GM12878 (cell line): ENCODE data around the gene RALGAPA2. TPM values are rescaled to one million over a fixed set of nuclear protein-coding genes. Genes with fewer than 3 reads are reported as not detected.

Experiments used
- ATAC-seq: fragments of 200-7000 bp; cut with Tn5 transposase; 3 replicates; pipeline ENCODE4 v1.9.1; 2020; ENCODE audit warnings: mild to moderate bottlenecking, moderate library complexity
- BruUV-seq: library from RNA; stranded (reverse); fragments of 400-500 nt; replicated peaks from 2 replicates; lab custom pipeline; 2021; lab: Mats Ljungman, UMichigan
- CTCF ChIA-PET: fragments of 300-600 bp; sonication (Branson Sonifier 250); formaldehyde crosslinking; extraction: SDS; loops from one replicate; lab custom pipeline; 2021; ENCODE audit warnings: inconsistent platforms; lab: Yijun Ruan, JAX
- POLR2A ChIA-PET: fragments of 350-600 bp; formaldehyde crosslinking; extraction: SDS; loops from one replicate; lab custom pipeline; 2021; ENCODE audit warnings: inconsistent platforms; lab: Charles Lee
- RAD21 ChIA-PET: fragments of 300-600 bp; sonication (Branson Sonifier 250); formaldehyde crosslinking; loops from one replicate; lab custom pipeline; 2023; ENCODE audit warnings: antibody characterized with exemption; ENCODE audit not compliant: unreplicated experiment; lab: Charles Lee
- SMC1A ChIA-PET: fragments of 300-600 bp; sonication (Branson Sonifier 250); formaldehyde crosslinking; loops from one replicate; lab custom pipeline; 2023; ENCODE audit not compliant: unreplicated experiment, uncharacterized antibody; lab: Charles Lee
- DNase-seq: peaks from one replicate; pipeline ENCODE4 v3.0.0-alpha.2; 2011; ENCODE audit warnings: low read depth, low spot score
- FAIRE-seq: peaks from 3 replicates; lab custom pipeline; 2011; peaks lifted over from hg19 to GRCh38; lab: Jason Lieb, UNC
- H2AFZ ChIP-seq: 2 replicates; pipeline ENCODE4 v1.6.0; 2011; ENCODE audit warnings: low read depth, low read length, control low read depth; ENCODE audit not compliant: control insufficient read depth
- H3K27ac ChIP-seq: 2 replicates; pipeline ENCODE4 v1.5.1; 2011; ENCODE audit warnings: control low read depth; ENCODE audit not compliant: control insufficient read depth, insufficient read depth
- H3K27me3 ChIP-seq, 2 experiments: replicated peaks in 1 of 2; 2 replicates each; pipeline versions ENCODE4 v1.6.0 to v1.6.1; 2011; ENCODE audit warnings: low read length in 1 of 2; ENCODE audit not compliant: control insufficient read depth in 2 of 2, insufficient read depth in 2 of 2
- H3K36me3 ChIP-seq, 2 experiments: 2 replicates each; pipeline ENCODE4 v1.5.1; 2011; ENCODE audit warnings: low read length in 1 of 2; ENCODE audit not compliant: control insufficient read depth in 2 of 2, insufficient read depth in 2 of 2
- H3K4me1 ChIP-seq: 2 replicates; pipeline ENCODE4 v1.6.1; 2011; ENCODE audit warnings: mild to moderate bottlenecking, low read length, moderate library complexity, mixed read lengths; ENCODE audit not compliant: control insufficient read depth, insufficient read depth
- H3K4me2 ChIP-seq: 2 replicates; pipeline ENCODE4 v1.6.0; 2011; ENCODE audit warnings: control low read depth; ENCODE audit not compliant: control insufficient read depth, insufficient read depth
- H3K4me3 ChIP-seq: fragments of 200-600 bp; sonication (generic); 2 replicates; pipeline ENCODE4 v1.5.1; 2016
- H3K79me2 ChIP-seq: 2 replicates; pipeline ENCODE4 v1.6.0; 2011; ENCODE audit warnings: low read length; ENCODE audit not compliant: control insufficient read depth, insufficient read depth
- H3K9ac ChIP-seq: 2 replicates; pipeline ENCODE4 v1.8.0; 2011; ENCODE audit warnings: low read length, control low read depth, mixed read lengths; ENCODE audit not compliant: control insufficient read depth, insufficient read depth
- H3K9me3 ChIP-seq: replicated peaks from 3 replicates; pipeline ENCODE4 v1.5.1; 2011; ENCODE audit warnings: mild to moderate bottlenecking, low read length; ENCODE audit not compliant: control insufficient read depth, insufficient read depth
- H4K20me1 ChIP-seq: 2 replicates; pipeline ENCODE4 v1.6.0; 2011; ENCODE audit not compliant: control insufficient read depth, insufficient read depth
- CHD4 ChIP-seq: fragments of 200-600 bp; sonication (generic); IDR thresholded peaks from 2 replicates; pipeline ENCODE4 v1.6.1; 2016; ENCODE audit warnings: mild to moderate bottlenecking
- DPF2 ChIP-seq: fragments of 450-650 bp; IDR thresholded peaks from 2 replicates; pipeline ENCODE4 v1.6.1; 2017; ENCODE audit warnings: mild to moderate bottlenecking
- EED ChIP-seq: sonication (generic); IDR thresholded peaks from 2 replicates; pipeline ENCODE4 v1.6.1; 2016; ENCODE audit warnings: antibody characterized with exemption, low read depth
- GATAD2B ChIP-seq: fragments of 450-650 bp; conservative IDR thresholded peaks from 2 replicates; pipeline ENCODE4 v1.6.1; 2017; ENCODE audit warnings: low read depth, mild to moderate bottlenecking, moderate library complexity
- MYB ChIP-seq: fragments of 150-350 bp; IDR thresholded peaks from 2 replicates; pipeline ENCODE4 v1.6.1; 2014; ENCODE audit warnings: mild to moderate bottlenecking, low read depth, low read length, borderline replicate concordance
- TCF12 ChIP-seq: IDR thresholded peaks from 2 replicates; pipeline ENCODE4 v1.6.1; 2011; ENCODE audit warnings: low read depth, mild to moderate bottlenecking, low read length
- ZNF384 ChIP-seq: IDR thresholded peaks from 2 replicates; pipeline ENCODE4 v1.6.1; 2012; ENCODE audit warnings: low read depth, mild to moderate bottlenecking, low read length, improper control_type of control experiment, borderline replicate concordance
- ZZZ3 ChIP-seq: IDR thresholded peaks from 2 replicates; pipeline ENCODE4 v1.6.1; 2011; ENCODE audit warnings: low read depth; ENCODE audit not compliant: control insufficient read depth, insufficient read length
- WGBS: methylation state at CpG from one replicate; pipeline ENCODE4 v1.1.6; 2016; ENCODE audit warnings: low lambda C conversion rate; ENCODE audit not compliant: insufficient replicate concordance, insufficient coverage; ENCODE audit errors: missing lambda C conversion rate; 5-methylcytosine and 5-hydroxymethylcytosine counted together
- in situ Hi-C: fragments of 300-500 bp; cut with MboI; formaldehyde crosslinking; loops from 9 replicates; pipeline ENCODE4 v1.14.3; 2018; ENCODE audit warnings: mixed read lengths
- intact Hi-C: fragments of 100-400 bp; cut with micrococcal nuclease; formaldehyde crosslinking; loops from one replicate; pipeline ENCODE4 v1.14.2; 2022; ENCODE audit not compliant: unreplicated experiment
- polyA plus RNA-seq, 11 experiments: library from polyadenylated mRNA; depleted of rRNA in 4 of 11; unstranded in 6 of 11; stranded (reverse) in 5 of 11; fragments of >200 nt; fragmentation: Nextera tagmentation in 4 of 11; fragmentation: Illumina TruSeq in 1 of 11; extraction: Ambion mirVana in 4 of 11; extraction: Trizol in 1 of 11; gene quantifications; 1 replicate in 1 of 11; 2 replicates in 10 of 11; pipeline versions ENCODE4 v1.2.1 to v1.2.3, GENCODE V29; 2011 to 2016; ENCODE audit warnings: inconsistent platforms in 2 of 11, missing spikeins in 2 of 11, low read depth in 1 of 11
- total RNA-seq, 4 experiments: library from RNA; depleted of rRNA in 3 of 4; stranded (reverse); fragments of >200 nt in 3 of 4; fragmentation: Illumina TruSeq in 1 of 4; extraction: Trizol in 1 of 4; gene quantifications; 2 replicates each; pipeline versions ENCODE4 v1.2.1 to v1.2.3, GENCODE V29; 2013 to 2021
- TF ChIP-seq, protein P1 (sequence below): fragments of 450-650 bp; IDR thresholded peaks from 2 replicates; pipeline ENCODE4 v1.6.1; 2017; ENCODE audit warnings: low read depth, mild to moderate bottlenecking, moderate library complexity
- TF ChIP-seq, protein P2 (sequence below): fragments of 450-650 bp; IDR thresholded peaks from 2 replicates; pipeline ENCODE4 v1.6.1; 2017; ENCODE audit warnings: mild to moderate bottlenecking, moderate library complexity

Gene RALGAPA2
- total and polyA plus RNA-seq, 10 of the 15 experiments (the other 5 are each of a cell fraction or from before 2014, with no cell fraction given), result 2.9 to 29.4 (median 19.6) TPM

DNA sequence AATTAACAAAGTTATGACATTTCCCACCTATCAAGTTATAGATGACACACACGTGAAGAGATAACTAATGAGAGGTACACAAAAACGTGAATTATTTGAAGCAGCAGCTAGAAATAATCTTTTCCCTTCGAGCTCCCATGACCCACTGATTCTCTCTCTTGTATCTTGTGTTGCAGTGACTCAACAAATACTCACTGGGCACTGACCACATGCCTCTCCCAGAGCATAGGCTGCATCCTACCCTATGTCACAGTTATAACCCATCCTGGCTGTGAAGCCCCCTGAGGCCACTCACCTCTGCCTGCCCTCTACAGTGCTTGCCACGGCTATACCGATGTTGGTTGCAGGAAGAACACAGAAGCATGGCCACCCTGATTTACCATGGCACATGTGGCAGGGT is 252.7 kb downstream of the RALGAPA2 start:
- Histone ChIP-seq H3K4me2 (no peak overlapping the region), H3K79me2 (no peaks in the 10 kb centered on the region), H3K9ac (no peak overlapping the region), H4K20me1 (no peaks in the 10 kb centered on the region), H3K9me3 (no peaks in the 10 kb centered on the region), H3K27me3 (no peaks in the 10 kb centered on the region), H3K27ac (no peak overlapping the region), H2AFZ (no peak overlapping the region), H3K4me3 (no peak overlapping the region), H3K36me3 (peaks cover 3 to 7% of the 10 kb centered on the region in 2 experiments; a peak in 2 of 4 replicates), H3K4me1 (peaks cover 24% of the 10 kb centered on the region)
- ChIA-PET POLR2A (no interaction called here), CTCF (interaction anchor here (1.5 kb wide), 1 partner anchor 10 kb away, joined by 7 read pairs; no protein-coding TSS in a partner anchor), RAD21 (interaction anchor here (1.6 kb wide), 1 partner anchor 8 kb away, joined by 4 read pairs; no protein-coding TSS in a partner anchor), SMC1A (interaction anchor here (0.8 to 8.8 kb wide), 3 partner anchors 9 to 134 kb away, joined by 4 to 163 read pairs (median 5); no protein-coding TSS in a partner anchor)
- in situ Hi-C loops (no loop called here), intact Hi-C loops (loop anchor here (10.0 kb wide), 1 partner anchor 635 kb away; no protein-coding TSS in a partner anchor)
- ATAC-seq (no peak), DNase-seq (no peak), FAIRE-seq (no peak)
- TF ChIP-seq MYB, result no peak
- no peak for TF ChIP-seq EED
- TF ChIP-seq ZZZ3, result no peak
- TF ChIP-seq TCF12, result no peak
- 97% methylated on average over 5 of the region's 5 CpGs for WGBS
- BruUV-seq, result no TSS peak

DNA sequence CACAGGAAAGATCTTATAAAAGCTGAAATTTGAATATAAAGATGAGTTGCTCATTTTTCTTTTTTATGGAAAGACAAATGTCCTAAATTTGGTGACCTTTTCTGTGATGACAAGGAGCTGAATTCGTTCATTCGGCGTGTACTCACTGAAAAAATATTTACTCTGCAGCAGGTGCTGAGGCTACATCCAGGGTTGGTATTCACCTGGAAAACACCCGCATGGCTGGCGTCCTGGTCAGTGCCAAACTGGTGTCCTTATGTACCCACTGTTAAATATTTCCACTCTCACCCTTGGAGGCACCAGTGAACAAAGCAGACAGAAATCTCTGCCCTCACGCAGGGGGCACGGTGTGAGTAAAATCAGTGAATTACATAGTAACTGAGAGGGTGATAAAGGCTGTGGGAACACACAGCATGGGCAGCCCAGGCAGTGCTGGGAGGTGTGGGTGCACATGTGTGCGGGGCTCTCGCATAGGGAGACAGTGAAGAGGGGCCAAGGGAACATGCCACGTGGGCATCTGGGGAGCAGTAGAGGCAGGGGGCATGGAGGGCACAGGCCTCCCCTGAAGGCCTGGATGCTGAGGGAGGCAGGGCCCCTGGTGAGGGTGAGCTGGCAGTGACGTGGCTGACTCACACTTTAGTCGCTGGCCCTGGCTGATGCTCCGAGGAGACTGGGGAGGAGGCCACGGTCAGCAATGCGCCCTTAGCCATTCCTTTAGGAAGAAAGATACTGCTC is 254.9 kb downstream of the RALGAPA2 start:
- Histone ChIP-seq H3K27ac (no peak overlapping the region), H3K27me3 (no peaks in the 10 kb centered on the region), H3K4me3 (no peak overlapping the region), H3K4me1 (peaks cover 14% of the 10 kb centered on the region), H3K9ac (no peak overlapping the region), H2AFZ (no peak overlapping the region), H3K79me2 (no peaks in the 10 kb centered on the region; the same call in 1 of the 2 replicates), H3K4me2 (no peak overlapping the region), H3K9me3 (no peaks in the 10 kb centered on the region), H4K20me1 (no peaks in the 10 kb centered on the region), H3K36me3 (peaks cover 3 to 7% of the 10 kb centered on the region in 2 experiments; a peak in 2 of 4 replicates)
- CTCF ChIA-PET, result interaction anchor here (2.2 kb wide), 1 partner anchor 8 kb away, joined by 8 read pairs; no protein-coding TSS in a partner anchor
- BruUV-seq, result no TSS peak
- SMC1A ChIA-PET, result interaction anchor here (1.5 to 13.7 kb wide), 3 partner anchors 6 to 61 kb away, joined by 3 to 163 read pairs (median 5); no protein-coding TSS in a partner anchor
- in situ Hi-C loops, result no loop called here
- ATAC-seq (no peak), DNase-seq (no peak), FAIRE-seq (no peak)
- POLR2A ChIA-PET, result interaction anchor here (6.4 kb wide), 1 partner anchor 7 kb away, joined by 46 read pairs; no protein-coding TSS in a partner anchor
- 97% methylated on average over 15 of the region's 15 CpGs for WGBS
- RAD21 ChIA-PET, result interaction anchor here (0.8 to 1.2 kb wide), 2 partner anchors 10 to 12 kb away, joined by 3 read pairs; no protein-coding TSS in a partner anchor
- intact Hi-C loops, result loop anchor here (10.0 kb wide), 1 partner anchor 633 kb away; no protein-coding TSS in a partner anchor
- no peak for TF ChIP-seq GATAD2B
- no peak for TF ChIP-seq ZNF384
- no peak for TF ChIP-seq DPF2
- TF ChIP-seq, protein P1, sequence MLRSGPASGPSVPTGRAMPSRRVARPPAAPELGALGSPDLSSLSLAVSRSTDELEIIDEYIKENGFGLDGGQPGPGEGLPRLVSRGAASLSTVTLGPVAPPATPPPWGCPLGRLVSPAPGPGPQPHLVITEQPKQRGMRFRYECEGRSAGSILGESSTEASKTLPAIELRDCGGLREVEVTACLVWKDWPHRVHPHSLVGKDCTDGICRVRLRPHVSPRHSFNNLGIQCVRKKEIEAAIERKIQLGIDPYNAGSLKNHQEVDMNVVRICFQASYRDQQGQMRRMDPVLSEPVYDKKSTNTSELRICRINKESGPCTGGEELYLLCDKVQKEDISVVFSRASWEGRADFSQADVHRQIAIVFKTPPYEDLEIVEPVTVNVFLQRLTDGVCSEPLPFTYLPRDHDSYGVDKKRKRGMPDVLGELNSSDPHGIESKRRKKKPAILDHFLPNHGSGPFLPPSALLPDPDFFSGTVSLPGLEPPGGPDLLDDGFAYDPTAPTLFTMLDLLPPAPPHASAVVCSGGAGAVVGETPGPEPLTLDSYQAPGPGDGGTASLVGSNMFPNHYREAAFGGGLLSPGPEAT, result no peak
- TF ChIP-seq, protein P2, sequence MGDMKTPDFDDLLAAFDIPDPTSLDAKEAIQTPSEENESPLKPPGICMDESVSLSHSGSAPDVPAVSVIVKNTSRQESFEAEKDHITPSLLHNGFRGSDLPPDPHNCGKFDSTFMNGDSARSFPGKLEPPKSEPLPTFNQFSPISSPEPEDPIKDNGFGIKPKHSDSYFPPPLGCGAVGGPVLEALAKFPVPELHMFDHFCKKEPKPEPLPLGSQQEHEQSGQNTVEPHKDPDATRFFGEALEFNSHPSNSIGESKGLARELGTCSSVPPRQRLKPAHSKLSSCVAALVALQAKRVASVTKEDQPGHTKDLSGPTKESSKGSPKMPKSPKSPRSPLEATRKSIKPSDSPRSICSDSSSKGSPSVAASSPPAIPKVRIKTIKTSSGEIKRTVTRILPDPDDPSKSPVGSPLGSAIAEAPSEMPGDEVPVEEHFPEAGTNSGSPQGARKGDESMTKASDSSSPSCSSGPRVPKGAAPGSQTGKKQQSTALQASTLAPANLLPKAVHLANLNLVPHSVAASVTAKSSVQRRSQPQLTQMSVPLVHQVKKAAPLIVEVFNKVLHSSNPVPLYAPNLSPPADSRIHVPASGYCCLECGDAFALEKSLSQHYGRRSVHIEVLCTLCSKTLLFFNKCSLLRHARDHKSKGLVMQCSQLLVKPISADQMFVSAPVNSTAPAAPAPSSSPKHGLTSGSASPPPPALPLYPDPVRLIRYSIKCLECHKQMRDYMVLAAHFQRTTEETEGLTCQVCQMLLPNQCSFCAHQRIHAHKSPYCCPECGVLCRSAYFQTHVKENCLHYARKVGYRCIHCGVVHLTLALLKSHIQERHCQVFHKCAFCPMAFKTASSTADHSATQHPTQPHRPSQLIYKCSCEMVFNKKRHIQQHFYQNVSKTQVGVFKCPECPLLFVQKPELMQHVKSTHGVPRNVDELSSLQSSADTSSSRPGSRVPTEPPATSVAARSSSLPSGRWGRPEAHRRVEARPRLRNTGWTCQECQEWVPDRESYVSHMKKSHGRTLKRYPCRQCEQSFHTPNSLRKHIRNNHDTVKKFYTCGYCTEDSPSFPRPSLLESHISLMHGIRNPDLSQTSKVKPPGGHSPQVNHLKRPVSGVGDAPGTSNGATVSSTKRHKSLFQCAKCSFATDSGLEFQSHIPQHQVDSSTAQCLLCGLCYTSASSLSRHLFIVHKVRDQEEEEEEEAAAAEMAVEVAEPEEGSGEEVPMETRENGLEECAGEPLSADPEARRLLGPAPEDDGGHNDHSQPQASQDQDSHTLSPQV, result no peak
- no peak for TF ChIP-seq CHD4
